GM19467 (cell line): Measurements from ENCODE around the gene G6PD.
"Not testable (repeated sequence)": the region's sequence is repeated elsewhere in the genome, so short reads cannot be mapped to it uniquely, and the experiment has no call there.

Experiments
- ATAC-seq: cut with Tn5 transposase; IDR thresholded peaks from one replicate; pipeline ENCODE4 v1.9.1; 2021; ENCODE audit warnings: mild to moderate bottlenecking, moderate library complexity; ENCODE audit not compliant: unreplicated experiment

G6PD gene

GRCh38 chrX:154546354-154547244, at the start of gene G6PD:
G6PD (minus strand) TSS chrX:154546846; CDS start chrX:154546155, 691 bp downstream.
- peak; percentile 43 for ATAC-seq

GRCh38 chrX:154595559-154596249, 49.1 kb upstream of the G6PD start:
- ATAC-seq = no peak

GRCh38 chrX:154594491-154594890, 47.8 kb upstream of the G6PD start:
- no peak for ATAC-seq

DNA sequence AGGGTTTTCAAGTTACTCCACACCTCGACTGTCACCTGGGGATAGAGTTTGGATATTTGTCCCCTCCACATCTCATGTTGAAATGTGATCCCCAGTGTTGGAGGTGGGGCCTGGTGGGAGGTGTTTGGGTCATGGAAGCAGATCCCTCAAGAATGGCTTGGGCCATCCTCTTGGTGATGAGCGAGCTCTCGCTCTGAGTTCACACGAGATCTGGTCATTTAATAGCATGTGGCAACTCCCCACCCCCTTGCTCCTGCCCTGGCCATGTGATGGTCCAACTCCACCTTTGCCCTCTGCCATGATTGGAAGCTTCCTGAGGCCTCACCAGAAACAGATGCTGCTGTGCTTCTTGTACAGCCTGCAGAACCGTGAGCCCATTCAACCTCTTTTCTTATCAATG, 46.6 kb upstream of the G6PD start:
- ATAC-seq = no peak

- ATAC-seq = no peak
Observed at GRCh38 chrX:154592505-154592904, 45.9 kb upstream of the G6PD start.

GRCh38 chrX:154590415-154590814, 43.8 kb upstream of the G6PD start:
- ATAC-seq = not testable (repeated sequence)

- ATAC-seq = not testable (repeated sequence)
Observed at GRCh38 chrX:154584585-154585183, 38.0 kb upstream of the G6PD start, which contains the start of gene CTAG1A. CTAG1A (plus strand) TSS chrX:154585133; CDS start chrX:154585207, 74 bp downstream.

DNA sequence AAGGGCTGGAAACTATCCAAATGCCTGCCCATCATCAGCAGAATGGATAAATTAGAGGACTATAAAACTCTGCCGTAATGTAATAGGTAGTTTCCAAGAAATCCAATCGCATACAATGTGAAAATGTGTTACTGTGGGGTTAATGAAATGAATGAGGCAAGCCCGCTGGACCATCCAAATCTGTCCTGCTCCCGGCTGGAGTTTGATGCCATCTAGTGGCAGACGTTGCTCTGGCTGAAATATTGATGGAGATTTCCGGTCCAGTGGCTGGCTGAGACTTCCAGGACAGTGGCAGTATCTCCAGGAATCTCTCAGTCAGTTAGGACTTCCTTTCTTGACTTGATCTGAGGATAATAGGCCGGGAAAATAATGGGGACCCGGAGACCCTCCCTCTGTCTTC, 36.3 kb upstream of the G6PD start:
- ATAC-seq = not testable (repeated sequence)

GRCh38 chrX:154575076-154575475, 28.4 kb upstream of the G6PD start:
- ATAC-seq = not testable (repeated sequence)

DNA sequence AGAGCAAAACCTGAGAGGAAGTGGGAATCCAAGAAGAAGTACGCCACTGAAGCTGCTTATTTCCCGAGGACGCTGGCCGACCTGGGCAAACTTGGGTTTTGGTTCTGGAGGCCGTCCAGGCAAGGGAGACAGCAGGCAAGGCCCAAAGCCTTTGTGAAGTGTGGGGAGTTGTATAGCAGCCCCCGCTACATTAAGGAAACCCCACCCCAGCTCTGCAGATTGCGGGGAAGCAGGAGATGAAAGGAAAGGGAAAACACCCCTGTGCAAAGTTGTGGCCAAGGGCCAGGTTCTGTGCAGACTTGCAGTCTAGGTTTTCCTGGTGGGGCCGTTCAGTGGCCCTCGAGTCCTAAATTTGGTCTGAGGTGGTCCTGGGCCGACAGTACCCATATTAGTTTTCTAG, 26.4 kb upstream of the G6PD start:
- not testable (repeated sequence) for ATAC-seq

GRCh38 chrX:154570361-154570760, 23.7 kb upstream of the G6PD start:
- not testable (repeated sequence) for ATAC-seq

DNA sequence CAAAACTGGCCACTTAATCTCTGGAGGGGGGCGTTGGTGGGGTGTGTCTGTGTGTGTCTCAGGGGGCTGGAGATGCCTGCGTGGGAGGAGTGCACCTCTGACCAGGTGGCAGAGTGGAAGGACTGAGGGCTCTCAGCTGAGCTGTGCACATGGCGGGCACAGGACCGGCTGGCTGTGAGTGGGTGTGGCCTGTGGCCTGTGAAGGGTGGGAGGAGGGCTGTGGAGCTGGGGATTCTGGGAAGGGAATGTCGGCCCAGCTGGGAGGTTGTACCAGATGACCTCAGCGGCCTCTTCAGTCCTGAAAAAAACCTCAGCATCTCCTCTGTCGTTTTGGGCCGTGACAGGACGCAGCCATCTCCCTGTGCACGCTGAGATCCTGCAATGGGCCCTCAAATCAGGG, 15.6 kb upstream of the G6PD start:
- ATAC-seq = not testable (repeated sequence)

DNA sequence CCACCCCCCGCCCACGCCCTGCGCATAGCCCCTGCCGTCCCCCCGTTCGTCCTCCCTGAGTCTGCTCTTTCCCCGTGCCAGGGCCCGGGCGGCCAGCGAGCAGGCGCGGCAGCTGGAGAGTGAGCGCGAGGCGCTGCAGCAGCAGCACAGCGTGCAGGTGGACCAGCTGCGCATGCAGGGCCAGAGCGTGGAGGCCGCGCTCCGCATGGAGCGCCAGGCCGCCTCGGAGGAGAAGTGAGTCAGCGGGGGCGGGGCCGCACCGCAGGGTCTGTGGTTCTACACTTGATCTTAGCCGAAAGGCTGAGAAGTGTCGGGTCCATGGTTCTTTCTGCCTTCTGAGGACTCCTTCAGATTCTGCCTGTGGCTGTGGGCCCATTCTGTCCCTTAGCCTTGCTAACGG, 13.7 kb upstream of the G6PD start:
- ATAC-seq = not testable (repeated sequence)

DNA sequence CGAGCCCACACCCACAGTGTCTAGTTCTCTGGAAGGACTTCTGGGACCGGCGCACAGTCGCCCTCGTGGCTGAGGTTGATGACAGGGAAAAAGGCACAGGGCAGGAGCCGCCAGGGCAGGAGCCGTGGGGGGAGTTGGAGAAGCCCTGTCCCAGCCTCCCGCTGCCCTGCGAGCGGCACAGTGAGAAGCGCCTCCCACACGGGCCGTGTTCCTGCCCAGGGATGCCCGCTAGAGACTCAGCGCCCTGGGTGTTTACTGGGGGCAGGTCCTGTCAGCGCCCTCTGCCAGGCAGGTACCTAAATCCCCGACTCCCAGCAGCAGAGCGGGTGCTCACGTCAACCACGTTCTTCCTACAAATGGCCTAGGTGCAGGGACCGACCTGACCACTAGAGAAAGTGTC, 12.2 kb upstream of the G6PD start:
- not testable (repeated sequence) for ATAC-seq

- not testable (repeated sequence) for ATAC-seq
Observed at GRCh38 chrX:154558060-154558690, 11.5 kb upstream of the G6PD start.

DNA sequence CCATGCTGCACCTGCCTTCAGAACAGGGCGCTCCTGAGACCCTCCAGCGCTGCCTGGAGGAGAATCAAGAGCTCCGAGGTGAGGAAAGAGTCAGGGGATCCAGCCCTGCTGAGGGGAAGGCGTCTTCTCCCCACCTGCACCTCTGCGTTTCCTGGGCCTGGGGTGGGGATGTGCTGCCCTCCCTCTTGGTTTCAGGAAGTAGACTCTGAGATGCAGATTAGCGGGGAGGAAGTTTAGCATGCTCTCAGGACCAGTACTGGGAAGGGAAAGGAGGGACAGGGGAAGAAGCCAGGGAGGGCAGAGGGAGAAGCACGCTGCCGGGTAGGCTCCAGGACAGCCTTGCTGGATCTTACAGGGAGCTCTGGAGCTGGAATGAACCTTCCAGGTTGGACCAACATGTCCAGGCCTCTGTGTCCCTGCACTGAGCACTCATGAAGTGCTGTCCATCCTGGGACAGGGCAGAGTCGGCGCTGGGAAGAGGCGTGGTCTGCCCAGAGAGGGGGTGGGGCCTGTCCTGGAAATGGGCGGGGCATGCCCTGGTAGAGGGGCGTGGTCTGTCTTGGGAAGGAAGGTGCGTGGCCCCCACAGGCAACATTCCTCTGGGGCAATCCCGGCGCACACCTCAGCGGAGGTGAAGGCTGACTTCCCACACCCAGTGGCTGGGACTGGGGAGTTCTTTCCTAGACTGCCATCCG, 5.6 kb upstream of the G6PD start:
- not testable (repeated sequence) for ATAC-seq

- no peak for ATAC-seq
Observed at GRCh38 chrX:154549766-154550165, 3.1 kb upstream of the G6PD start.

DNA sequence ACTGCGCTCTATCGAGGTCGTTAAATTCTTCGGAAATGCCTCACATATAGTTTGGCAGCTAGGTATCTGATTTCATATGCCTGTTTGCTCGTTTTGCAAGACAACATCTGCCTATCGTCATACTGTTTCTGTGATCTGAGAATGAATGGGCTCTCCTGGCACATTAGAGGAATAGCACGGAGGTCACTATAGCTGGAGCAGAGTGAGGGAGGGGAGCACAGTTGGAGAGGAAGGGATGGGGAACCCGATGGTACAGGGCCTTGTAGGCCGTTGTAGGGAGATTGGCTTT, 1.3 kb upstream of the G6PD start:
- ATAC-seq = no peak

DNA sequence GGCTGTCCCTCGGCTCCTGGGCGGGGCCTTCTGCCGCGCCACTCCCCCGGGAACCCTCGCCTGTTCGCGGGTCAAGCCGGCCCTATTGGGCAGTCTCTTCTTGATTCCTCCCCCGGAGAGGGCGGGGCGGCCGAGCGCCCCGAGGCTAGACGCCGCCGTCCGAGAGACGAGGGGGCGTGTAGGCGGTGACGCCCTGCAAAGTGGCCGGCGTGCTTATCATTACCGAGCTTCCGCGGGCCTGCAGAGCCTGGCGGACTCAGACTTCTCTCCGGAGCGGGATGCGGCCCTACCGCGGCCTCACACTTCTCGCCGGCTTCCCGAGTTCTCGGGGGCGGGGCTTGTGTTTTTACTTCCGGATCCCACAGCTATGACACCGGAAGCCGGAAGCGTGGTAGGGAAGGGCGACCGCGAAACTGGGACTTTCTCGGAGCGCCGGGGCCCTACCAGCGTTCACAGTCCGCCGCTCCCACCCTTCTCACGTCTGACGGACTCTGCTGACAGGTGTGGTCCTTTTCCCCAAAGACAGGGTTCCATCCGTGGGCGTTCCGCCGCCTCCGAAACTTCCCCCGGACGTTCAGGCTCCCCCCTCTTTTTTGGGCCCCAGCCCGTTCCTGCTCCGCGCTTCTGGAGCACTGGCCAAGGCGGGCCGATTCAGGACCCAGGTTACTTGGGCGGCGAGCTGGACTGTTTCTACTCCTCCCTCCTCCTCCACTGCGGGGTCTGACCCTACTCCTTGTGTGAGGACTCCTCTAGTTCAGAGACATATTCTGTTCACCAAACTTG, 790 bp upstream of the G6PD start, which contains the start of gene IKBKG:
Gene IKBKG (plus strand): TSS at position 376 of the 783 bp plus-strand sequence. CDS start 4,383 bp downstream, outside the sequence.
- peak; percentile 61 for ATAC-seq
